HG03196 (cell line): Measurements from ENCODE around the gene PDCD2L.
"Not testable (repeated sequence)": the region's sequence is repeated elsewhere in the genome, so short reads cannot be mapped to it uniquely, and the experiment has no call there.

Source experiments
- ATAC-seq: cut with Tn5 transposase; IDR thresholded peaks from one replicate; pipeline ENCODE4 v1.9.1; 2021; ENCODE audit not compliant: unreplicated experiment

PDCD2L gene

GRCh38 chr19:34461375-34462100, 57.3 kb downstream of the PDCD2L start:
- no peak for ATAC-seq

- ATAC-seq: not testable (repeated sequence)
Observed at GRCh38 chr19:34464785-34465184, 60.6 kb downstream of the PDCD2L start.

- ATAC-seq: no peak
Observed at GRCh38 chr19:34468409-34468808, 64.2 kb downstream of the PDCD2L start.

DNA sequence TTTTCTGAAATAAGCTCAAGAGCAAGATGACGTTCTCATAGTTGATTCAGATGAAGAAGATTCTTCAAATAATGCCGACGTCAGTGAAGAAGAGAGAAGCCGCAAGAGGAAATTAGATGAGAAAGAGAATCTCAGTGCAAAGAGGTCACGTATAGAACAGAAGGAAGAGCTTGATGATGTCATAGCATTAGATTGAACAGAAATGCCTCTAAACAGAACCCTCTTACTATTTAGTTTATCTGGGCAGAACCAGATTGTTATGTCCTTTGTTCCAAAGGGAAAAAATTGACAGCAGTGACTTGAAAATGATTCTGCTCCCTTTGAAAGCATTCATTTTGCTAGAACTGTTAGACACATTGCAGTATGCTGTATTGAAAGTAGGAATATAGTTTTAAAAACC, 64.8 kb downstream of the PDCD2L start:
- ATAC-seq: not testable (repeated sequence)

DNA sequence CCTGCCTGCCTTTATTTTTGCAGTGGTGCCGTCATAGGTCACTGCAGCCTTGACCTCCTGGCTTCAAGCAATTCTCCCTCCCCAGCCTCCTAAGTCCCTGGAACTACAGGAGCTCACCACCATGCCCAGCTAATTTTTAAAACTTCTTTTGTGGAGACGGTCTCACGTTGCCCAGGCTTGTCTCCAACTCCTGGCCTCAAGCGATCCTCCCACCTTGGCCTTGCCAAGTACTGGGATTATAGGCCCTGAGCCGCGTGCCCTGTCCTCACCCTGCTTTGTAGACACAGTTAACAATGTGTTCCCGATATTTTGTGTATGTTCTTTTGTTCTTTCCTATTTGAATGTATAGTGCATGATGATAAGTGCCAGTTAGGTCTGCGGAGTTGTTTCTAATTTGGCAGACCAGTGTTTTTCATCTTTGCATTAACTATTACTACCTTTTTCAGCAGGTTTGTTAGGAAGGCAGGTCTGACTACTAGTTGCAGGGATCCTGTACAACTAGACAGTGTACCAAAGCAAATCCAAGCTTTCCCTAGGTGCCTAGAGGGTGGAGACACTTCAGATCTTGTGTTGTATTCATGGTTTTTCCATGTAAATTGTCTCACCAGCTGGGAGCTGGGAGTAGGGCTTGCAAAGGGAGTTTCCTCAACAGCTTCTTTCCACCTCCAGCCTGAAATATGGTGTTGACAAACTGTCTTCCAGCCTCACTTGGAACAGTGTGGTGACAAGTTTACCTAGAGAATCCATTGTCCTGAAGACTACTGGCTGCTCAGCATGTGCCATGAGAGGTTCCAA, 67.9 kb downstream of the PDCD2L start:
- ATAC-seq: no peak

GRCh38 chr19:34474233-34474989, 70.2 kb downstream of the PDCD2L start:
- ATAC-seq: no peak

- no peak for ATAC-seq
Observed at GRCh38 chr19:34475026-34475974, 71.1 kb downstream of the PDCD2L start.
